ENCODE data around the gene TYROBP. TPM values are rescaled to one million over a fixed set of nuclear protein-coding genes. Genes with fewer than 3 reads are reported as not detected.

TYROBP gene
- total and polyA plus RNA-seq, 2 of the 4 experiments (the other 2 are of a cell fraction): not detected

DNA sequence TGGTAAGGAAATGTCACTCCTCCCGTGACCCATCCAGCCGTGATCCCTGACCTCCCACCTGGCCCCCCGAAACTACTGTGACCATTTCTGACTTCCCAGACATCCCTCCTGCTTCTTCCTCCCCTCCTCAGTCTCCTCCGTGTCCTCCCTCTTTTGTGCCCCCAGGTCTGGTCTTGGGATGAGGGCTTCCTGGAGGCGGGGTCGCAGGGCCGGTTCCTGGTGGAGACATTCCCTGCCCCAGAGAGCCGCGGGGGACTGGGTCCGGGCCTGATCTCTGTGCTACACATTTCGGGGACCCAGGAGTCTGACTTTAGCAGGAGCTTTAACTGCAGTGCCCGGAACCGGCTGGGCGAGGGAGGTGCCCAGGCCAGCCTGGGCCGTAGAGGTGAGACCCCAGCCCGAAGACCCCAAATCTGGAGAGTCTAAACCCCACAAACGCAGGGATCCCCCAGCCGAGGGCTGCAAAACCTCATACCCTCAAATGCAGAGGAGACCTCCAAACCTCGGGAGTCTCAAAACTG is 46.4 kb downstream of the TYROBP start:
- Histone ChIP-seq H3K18ac (ENCODE audit: low read depth, low read length) (no peak overlapping the region), H3K4ac (ENCODE audit: low read depth, low read length) (no peak overlapping the region), H3K9ac (ENCODE audit: low read depth, low read length) (no peak overlapping the region), H2BK15ac (ENCODE audit: low read depth, low read length) (no peak overlapping the region), H3K23ac (ENCODE audit: low read depth, low read length) (no peak overlapping the region), H3K27me3 (ENCODE audit: control insufficient read depth, insufficient read depth, low read length) (peaks cover 66% of the 10 kb centered on the region), H3K27ac (ENCODE audit: insufficient read depth, low read length) (no peak overlapping the region), H3K9me3 (ENCODE audit: control insufficient read depth, insufficient read depth, low read length) (no peaks in the 10 kb centered on the region), H3K36me3 (ENCODE audit: control insufficient read depth, insufficient read depth, low read length) (no peaks in the 10 kb centered on the region), H4K8ac (ENCODE audit: low read depth in 2 of 2, low read length in 2 of 2) (no peak overlapping the region), H4K20me1 (ENCODE audit: insufficient read depth, low read length) (no peaks in the 10 kb centered on the region; the same call in 1 of the 2 replicates), H2AFZ (replicated peaks; ENCODE audit: low read length, poor library complexity) (no peak overlapping the region), H3K4me1 (ENCODE audit: control insufficient read depth, insufficient read depth, low read length) (no peaks in the 10 kb centered on the region; the same call in 1 of the 2 replicates), H4K5ac (ENCODE audit: low read depth, low read length) (no peak overlapping the region), H2BK20ac (ENCODE audit: low read depth, low read length) (no peak overlapping the region), H2BK5ac (ENCODE audit: low read depth, low read length, poor library complexity, severe bottlenecking) (no peak overlapping the region), H2AK9ac (replicated peaks; ENCODE audit: low read depth, low read length, poor library complexity) (no peak overlapping the region), H3K4me3 (ENCODE audit: insufficient read depth, low read depth, low read length) (no peak overlapping the region), H4K91ac (ENCODE audit: insufficient read depth, low read depth, low read length) (no peak overlapping the region), H2BK120ac (ENCODE audit: low read depth, low read length) (no peak overlapping the region), H3K4me2 (ENCODE audit: low read depth, low read length) (no peak overlapping the region), H2AK5ac (ENCODE audit: low read depth, low read length) (no peak overlapping the region), H3K14ac (replicated peaks; ENCODE audit: low read depth, low read length) (no peak overlapping the region), H3K56ac (ENCODE audit: extremely low read depth, insufficient read depth, low read length) (no peak overlapping the region), H3K9me1 (ENCODE audit: insufficient read depth, low read length) (no peaks in the 10 kb centered on the region), H3K79me1 (ENCODE audit: low read depth in 1 of 2, low read length in 2 of 2) (no peaks in the 10 kb centered on the region)
- no peak for DNase-seq
- TF ChIP-seq RFX5 (IDR thresholded peaks at IDR 0.05; ENCODE audit: low read depth, low read length) (no peak), MAZ (IDR thresholded peaks at IDR 0.05; ENCODE audit: borderline replicate concordance, low read depth, low read length) (no peak), CHD1 (IDR thresholded peaks at IDR 0.05; ENCODE audit: low read depth, low read length) (no peak), MXI1 (IDR thresholded peaks at IDR 0.05; ENCODE audit: borderline replicate concordance, low read depth, low read length) (no peak)
- TF ChIP-seq, protein P1, sequence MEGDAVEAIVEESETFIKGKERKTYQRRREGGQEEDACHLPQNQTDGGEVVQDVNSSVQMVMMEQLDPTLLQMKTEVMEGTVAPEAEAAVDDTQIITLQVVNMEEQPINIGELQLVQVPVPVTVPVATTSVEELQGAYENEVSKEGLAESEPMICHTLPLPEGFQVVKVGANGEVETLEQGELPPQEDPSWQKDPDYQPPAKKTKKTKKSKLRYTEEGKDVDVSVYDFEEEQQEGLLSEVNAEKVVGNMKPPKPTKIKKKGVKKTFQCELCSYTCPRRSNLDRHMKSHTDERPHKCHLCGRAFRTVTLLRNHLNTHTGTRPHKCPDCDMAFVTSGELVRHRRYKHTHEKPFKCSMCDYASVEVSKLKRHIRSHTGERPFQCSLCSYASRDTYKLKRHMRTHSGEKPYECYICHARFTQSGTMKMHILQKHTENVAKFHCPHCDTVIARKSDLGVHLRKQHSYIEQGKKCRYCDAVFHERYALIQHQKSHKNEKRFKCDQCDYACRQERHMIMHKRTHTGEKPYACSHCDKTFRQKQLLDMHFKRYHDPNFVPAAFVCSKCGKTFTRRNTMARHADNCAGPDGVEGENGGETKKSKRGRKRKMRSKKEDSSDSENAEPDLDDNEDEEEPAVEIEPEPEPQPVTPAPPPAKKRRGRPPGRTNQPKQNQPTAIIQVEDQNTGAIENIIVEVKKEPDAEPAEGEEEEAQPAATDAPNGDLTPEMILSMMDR (conservative IDR thresholded peaks at IDR 0.05; ENCODE audit: low read depth, low read length): no peak
- TF ChIP-seq, protein P2, sequence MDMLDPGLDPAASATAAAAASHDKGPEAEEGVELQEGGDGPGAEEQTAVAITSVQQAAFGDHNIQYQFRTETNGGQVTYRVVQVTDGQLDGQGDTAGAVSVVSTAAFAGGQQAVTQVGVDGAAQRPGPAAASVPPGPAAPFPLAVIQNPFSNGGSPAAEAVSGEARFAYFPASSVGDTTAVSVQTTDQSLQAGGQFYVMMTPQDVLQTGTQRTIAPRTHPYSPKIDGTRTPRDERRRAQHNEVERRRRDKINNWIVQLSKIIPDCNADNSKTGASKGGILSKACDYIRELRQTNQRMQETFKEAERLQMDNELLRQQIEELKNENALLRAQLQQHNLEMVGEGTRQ (IDR thresholded peaks at IDR 0.05; ENCODE audit: low read depth, low read length): no peak
- ChIA-PET POLR2A (ENCODE audit: unreplicated experiment) (no interaction called here), CTCF (no interaction called here)
- intact Hi-C loops (cut with micrococcal nuclease): no loop called here
- ATAC-seq (ENCODE audit: low read depth): no peak
- dilution Hi-C loops (cut with HindIII; ENCODE audit: low sequenced_read_pairs, unreplicated experiment): no loop called here
- WGBS, 2 experiments (ENCODE audit: extremely low coverage in 2 of 2, insufficient read length in 1 of 2): 59% methylated on average over 8 of the region's 19 CpGs; no CpG with 5 or more reads in 1 of the 2 experiments
- no TSS peak for BruUV-seq (replicated peaks)
- in situ Hi-C loops (cut with MboI; ENCODE audit: low sequenced_read_pairs): no loop called here
